ENCODE data around the gene SLC22A1. TPM values are rescaled to one million over a fixed set of nuclear protein-coding genes. Genes with fewer than 3 reads are reported as not detected.
A peak's percentile ranks its signal among the peaks of the same experiment; 100 is the strongest.
"Not testable (repeated sequence)": the region's sequence is repeated elsewhere in the genome, so short reads cannot be mapped to it uniquely, and the experiment has no call there.

The SLC22A1 gene
- total RNA-seq, 1 donor from 2014 or later: 0.44 TPM

DNA sequence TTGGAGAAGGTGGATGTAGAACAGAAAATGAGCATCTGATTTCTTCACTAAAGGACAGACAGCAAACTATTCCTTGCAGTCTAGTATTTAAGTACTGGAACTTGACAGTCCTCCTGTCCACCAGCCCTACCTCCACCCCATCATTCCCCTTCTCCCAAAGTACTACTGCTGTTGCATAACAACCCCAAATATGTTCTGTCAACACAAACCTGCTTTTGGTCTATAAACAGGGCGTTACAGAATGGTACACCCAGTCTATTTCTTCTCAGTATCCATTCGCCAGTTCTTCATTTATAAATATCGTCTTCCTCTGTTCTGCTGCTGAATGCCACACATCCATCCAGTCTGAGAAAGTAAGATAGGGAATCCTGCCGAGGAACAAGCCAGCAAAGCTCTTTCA lies 27.7 kb upstream of the SLC22A1 start:
- ATAC-seq: no peak

DNA sequence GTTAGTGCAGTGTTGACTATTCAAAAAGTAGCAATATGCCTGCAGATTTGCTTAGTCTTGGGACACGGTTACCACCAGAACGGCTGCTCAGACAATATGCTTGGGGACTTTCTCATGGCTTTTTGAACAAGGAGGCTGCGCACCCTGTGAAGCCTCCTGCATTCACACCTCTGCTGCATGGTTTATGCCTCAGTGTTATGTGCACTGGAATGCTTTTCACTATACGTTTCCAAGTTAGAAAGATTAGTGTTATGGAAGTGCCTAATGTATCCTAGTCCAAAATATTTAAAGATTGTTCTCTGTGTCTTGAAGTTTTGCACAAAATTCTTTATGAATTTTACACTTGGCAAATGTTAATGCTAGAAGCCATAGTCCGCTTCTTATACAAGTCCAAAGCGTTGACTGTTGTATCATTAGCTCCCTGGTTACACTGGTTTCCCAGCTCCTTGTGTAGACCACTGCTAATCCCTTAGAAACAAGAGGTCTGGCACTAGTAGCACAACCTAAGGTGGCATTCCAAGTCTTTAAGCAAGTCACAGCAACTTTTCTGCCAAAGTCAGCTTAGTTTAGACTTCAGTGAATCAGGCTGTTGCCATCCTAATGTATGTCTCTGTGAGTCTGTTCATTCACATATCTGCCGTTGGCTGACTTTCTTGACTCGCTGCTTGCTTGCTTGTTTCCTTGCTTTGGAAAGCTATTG lies 26.3 kb upstream of the SLC22A1 start:
- no peak for ATAC-seq

DNA sequence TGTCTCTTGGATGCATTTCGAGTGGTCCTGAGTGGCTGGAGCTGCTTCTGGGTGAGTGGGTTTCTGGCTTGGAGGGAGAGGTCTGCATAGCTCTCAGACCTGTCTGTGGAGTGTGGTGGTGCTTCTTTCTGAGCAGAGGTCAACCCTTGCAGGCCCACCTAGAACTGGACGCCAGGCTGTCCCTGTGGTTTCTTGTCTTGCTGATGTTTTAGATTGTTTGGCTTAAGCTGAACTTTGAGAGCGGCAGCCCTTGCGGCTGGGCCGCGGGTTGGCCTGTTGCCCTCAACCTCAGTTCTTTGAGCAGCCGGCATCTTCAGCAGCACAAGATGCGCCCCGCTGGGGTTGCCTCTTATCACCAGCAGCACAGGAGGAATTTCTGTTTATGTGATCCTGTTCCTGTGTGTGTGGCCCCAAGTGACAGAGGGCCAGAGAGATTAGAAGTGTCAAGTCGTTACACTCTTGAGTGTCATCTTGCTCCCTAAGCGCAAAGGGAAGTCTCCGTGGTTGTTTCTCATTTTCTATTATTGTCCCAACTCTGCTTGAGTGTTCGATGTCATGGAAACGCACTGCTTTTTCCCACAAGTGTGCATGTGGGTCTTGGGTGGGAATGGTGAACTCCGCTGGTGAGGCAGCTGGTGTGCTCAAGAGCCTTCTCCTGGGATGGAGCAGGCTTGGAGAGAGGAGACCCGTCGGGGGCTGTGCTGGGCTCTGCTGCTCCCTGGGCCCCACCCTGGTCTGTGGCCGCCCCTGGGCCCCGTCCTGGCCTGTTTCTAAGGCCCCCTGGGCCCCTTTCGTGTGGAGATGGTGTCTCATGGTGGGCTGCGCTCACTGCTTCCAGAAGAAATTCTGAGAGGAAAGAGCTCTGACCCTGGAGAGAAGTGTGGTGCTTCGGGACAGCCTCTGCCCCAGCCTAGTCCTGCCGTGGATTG lies 20.1 kb upstream of the SLC22A1 start:
- no peak for ATAC-seq

DNA sequence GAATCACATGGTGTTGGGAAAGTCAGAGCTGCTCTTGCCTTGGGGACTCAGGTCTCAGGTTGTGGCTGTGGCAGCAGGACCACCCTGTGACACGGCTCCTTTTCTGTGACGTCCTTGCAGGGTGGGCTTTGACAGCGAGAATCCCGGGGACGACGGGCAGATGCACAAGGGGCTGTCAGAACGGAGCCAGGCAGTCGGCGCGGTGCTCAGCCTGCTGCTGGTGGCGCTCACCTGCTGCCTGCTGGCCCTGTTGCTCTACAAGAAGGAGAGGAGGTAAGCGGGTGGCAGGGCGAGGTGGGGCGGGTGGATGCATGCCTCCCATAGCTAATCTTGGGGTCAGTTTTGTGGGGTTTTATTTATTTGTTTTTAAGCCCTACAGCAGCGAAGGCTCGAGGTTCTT lies 19.2 kb upstream of the SLC22A1 start:
- ATAC-seq: no peak

DNA sequence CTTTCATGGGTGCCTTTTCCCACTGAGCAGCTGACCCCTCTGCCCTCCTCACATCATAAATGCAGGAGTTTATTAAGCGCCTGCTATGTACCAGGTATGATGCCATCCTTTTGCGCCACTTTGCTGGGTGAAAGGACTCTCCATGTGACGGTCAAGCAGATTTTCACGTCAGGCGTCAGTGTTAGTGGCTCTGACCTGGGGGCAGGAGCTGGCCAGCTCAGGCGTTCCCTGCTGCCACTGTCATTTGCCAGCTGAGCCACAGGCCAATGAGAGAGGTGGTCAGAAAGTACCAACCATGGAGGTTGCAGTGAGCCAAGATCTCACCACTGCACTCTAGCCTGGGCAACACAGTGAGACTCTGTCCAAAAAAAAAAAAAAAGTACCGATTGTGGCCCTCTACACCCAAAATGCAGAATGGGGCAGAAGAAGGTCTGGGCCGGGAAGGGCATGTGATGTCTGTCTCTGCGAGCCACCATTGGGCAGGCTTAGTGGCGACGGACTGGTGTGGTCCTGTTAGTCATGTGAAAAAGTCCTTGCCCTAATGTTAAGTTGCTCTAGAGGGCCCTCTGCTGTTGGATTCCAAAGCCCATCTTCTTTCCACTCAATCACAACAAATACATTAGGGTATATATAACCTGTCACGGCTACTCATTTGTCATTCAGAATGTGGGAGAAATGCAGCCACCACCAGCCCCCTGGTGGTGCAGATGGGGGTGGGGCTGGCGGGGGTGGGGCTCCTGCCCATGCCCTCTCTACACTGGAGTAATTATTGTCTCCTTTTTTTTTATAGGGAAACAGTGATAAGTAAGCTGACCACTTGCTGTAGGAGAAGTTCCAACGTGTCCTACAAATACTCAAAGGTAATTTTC lies 18.4 kb upstream of the SLC22A1 start:
- peak; percentile 24 for ATAC-seq

DNA sequence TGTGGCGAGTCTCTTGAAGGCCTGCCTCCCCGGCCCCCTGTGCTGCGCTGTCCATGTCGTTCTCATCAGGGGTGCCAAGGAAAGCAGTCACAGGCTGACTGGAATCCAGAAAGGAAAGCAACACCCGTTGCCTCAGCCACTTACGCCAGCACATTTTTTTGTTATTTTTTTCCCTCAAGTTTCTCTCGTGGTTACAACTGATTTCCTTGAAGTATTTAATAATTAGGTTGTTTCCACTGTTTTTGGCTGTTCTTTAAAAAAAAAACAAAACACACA lies 17.9 kb upstream of the SLC22A1 start:
- ATAC-seq: no peak

DNA sequence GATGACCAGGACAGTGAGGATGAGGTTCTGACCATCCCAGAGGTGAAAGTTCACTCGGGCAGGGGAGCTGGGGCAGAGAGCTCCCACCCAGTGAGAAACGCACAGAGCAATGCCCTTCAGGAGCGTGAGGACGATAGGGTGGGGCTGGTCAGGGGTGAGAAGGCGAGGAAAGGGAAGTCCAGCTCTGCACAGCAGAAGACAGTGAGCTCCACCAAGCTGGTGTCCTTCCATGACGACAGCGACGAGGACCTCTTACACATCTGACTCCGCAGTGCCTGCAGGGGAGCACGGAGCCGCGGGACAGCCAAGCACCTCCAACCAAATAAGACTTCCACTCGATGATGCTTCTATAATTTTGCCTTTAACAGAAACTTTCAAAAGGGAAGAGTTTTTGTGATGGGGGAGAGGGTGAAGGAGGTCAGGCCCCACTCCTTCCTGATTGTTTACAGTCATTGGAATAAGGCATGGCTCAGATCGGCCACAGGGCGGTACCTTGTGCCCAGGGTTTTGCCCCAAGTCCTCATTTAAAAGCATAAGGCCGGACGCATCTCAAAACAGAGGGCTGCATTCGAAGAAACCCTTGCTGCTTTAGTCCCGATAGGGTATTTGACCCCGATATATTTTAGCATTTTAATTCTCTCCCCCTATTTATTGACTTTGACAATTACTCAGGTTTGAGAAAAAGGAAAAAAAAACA lies 16.6 kb upstream of the SLC22A1 start:
- no peak for ATAC-seq

DNA sequence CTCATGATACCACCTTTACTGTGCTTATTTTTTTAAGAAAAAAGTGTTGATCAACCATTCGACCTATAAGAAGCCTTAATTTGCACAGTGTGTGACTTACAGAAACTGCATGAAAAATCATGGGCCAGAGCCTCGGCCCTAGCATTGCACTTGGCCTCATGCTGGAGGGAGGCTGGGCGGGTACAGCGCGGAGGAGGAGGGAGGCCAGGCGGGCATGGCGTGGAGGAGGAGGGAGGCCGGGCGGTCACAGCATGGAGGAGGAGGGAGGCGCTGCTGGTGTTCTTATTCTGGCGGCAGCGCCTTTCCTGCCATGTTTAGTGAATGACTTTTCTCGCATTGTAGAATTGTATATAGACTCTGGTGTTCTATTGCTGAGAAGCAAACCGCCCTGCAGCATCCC lies 15.6 kb upstream of the SLC22A1 start:
- no peak for ATAC-seq

DNA sequence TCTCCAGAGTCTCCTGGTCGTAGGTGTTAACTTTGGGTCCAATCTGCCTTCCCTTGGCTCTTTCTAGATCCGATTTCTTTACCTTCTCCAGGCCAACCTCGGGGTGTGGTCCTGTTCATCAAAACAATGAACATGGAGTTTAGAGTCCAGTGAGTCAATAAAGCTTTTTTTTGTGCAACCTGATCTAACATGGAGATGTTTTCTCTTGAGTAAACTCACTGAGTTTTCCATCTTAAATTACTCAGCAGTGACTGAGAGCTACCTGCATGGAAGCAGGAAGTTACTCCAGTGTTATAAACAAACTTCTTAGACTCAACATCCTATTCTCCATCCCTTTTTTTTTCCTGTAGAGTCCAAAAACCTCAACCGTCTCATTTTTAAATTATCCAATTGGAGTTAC lies 14.9 kb upstream of the SLC22A1 start:
- no peak for ATAC-seq

DNA sequence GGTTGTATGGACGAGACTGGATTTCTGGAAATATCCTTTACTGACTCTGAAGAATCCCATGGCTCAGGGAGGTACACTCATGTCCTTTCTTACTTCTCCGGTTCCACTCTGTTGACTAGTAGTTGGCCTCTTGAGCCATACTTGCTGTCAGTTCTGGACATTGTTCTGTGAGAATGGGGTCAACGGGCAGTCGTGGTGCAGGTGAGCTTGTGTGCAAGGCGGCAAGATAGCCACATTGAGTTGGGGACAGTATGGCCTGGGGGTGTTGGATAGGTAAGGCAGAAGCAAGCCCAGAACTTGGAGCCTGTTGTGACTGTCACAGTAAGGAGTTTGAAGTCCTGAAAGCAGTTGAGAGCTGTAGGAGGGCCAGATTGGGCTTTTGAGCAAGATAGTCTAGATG lies 13.5 kb upstream of the SLC22A1 start:
- ATAC-seq: no peak

DNA sequence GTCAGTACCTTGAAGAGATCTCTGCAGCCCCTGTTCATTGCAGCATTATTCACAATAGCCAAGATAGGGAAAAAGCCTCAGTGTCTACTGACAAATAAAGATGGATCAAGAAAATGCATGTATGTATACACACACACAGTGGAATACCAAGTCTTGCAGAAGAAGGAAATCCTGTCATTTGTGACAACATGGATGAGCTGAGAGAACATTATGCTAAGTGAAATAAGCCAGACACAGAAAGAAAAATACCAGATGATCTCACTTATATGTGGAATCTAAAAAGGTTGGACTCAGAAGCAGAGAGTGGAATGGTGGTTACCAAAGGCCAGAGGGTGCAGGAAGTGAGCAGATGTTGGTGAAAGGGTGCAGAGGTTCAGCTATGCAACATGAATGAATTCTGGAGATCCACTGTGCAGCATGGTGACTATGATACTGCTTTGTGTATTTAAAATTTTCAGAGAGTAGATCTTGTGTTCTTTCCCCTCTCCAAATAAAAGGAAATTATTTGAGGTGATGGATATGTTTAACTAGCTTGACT lies 11.0 kb upstream of the SLC22A1 start:
- no peak for ATAC-seq

DNA sequence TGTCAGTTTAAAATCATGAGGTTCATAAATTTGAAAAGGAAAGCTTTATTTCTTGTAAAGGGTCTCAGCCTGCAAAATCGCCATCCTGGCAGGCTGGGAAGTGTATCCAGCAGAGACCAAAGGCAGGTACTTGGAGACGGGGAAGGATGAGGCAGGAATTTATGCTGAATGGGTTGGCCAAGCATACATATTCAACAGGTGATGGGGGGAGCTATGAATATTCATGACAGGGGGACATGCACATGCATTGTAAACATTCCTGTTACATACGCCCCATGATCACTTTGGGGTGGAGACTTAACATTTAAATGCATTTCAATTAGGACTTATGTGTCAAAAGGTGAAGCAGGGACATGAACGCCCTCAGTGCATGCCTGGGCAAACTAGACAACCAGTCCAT lies 9.8 kb upstream of the SLC22A1 start:
- ATAC-seq: no peak

DNA sequence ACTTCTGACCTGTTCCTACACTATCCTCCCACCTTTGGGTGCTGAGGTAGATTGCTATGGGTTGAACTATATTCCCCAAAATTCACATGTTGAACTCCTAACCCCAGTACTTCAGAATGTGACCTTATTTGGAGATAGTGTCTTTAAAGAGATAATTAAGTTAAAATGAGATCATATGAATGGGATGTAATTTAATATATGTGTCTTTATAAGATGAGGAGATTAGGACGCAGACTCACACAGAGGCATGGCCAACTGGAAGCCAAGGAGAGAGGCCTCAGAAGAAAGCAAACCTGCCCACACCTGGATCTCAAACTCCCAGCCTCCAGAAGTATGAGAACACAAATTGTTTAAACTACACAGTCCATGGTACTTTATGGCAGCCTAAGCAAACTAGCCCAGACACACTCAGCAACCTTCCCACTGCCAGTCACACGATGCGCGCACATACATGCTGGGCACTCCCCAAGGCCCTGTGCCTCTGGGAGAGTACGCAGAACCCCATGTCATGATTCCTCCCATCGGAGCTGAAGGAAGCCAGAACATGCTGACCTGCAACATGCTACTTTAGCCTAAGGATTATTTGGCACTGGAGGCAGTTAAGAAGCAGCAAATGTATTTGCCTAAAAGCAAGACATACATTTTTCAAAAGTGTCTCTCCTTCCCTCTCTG lies 8.9 kb upstream of the SLC22A1 start:
- peak; percentile 61 for ATAC-seq

DNA sequence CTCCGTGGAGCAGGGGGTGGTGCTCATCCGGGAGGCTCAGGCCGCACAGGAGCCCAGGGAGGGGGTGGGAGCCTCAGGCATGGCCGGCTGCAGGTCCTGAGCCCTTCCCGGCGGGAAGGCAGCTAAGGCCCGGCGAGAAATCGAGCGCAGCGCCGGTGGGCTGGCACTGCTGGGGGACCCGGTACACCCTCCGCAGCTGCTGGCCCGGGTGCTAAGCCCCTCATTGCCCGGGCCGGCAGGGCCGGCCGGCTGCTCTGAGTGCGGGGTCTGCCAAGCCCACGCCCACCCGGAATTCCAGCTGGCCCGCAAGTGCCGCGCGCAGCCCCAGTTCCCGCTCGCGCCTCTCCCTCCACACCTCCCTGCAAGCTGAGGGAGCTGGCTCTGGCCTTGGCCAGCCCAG lies 7.1 kb upstream of the SLC22A1 start:
- not testable (repeated sequence) for ATAC-seq

DNA sequence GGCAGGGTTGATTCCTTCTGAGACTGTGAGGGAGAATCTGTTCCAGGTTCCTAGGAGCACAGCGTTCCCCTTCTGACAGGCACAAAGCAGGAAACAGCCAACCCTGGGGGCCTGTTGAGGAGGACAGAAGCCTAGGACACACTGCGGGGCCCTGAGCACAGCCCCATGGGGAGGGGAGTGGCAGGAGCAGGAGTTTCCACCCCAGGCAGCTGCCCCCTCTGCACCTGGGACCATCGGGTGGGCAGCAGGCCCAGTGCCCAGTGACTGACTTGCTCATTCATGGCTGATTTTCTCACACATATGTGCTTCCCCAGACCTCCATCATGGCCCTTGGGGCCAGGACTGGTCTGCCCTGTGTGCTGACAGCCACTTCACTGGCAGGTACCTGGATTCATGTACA lies 6.2 kb upstream of the SLC22A1 start:
- ATAC-seq: no peak

DNA sequence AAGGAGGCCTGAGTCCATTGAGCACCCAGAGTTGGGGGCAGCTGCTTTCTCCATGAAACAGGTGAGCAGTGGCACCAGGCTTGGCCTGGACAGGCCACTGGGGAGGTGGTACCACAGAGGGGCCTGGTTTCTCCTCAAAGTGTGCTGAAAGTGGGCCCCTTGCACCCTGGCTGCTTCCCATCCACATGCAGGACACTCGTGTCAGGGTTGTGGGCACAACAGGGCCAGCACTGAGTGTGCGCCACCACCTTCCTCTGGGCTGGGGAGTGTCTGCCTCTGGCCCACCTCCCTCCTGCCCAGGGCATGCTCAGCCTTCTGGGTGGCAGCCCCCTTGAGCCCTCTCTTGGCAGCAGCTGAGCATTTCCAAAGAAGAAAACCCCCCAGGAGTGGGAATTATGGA lies 5.2 kb upstream of the SLC22A1 start:
- peak; percentile 29 for ATAC-seq

DNA sequence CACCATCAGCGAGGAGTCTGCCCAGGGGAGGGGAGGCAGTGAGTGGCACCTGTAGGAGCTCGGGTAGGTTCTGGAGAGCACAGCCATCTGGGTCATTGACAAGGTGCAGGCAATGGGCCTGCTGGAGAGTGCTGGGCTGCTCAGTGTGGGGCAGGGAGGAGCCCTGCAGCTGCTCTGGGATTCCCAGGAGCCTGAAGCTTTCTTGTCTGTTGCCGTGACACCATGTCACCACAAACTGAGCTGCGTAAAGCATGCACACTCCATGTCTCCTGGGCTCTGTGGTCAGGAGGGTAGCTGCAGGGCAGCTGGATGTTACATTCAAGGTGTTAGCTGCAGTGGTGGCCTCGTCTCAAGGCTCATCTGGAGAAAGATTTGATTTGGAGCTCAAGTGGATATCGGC lies 4.5 kb upstream of the SLC22A1 start:
- ATAC-seq: no peak

DNA sequence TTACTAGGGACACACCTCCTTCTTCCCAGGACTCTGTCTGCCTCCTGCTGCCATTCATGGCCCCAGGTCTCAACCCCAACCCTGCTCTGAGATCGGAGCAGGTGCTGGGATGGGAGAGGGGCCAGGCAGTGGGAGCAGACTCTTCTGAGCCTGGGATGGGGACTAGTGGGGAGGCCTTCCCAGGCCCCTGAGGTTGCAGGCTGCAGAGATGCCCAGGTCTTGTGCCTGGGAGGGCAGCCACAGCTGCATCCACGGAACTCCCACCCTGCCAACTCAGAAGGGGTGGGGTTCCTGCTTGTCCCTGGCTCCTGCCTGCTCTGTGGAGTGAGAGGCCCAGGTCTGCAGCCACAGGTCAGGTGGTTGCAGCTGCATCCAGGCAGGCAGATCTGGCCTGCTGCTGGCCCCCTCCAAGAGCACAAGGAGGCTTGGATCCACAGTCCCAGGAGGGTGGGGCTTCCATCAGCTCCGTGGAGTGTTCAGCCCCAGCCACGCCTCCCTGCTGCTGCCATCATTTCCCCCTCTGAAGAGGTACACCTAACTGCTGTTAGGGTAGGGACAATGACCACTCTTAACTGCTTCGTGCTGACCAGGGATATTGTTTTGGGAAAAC lies 2.9 kb upstream of the SLC22A1 start:
- ATAC-seq: no peak

DNA sequence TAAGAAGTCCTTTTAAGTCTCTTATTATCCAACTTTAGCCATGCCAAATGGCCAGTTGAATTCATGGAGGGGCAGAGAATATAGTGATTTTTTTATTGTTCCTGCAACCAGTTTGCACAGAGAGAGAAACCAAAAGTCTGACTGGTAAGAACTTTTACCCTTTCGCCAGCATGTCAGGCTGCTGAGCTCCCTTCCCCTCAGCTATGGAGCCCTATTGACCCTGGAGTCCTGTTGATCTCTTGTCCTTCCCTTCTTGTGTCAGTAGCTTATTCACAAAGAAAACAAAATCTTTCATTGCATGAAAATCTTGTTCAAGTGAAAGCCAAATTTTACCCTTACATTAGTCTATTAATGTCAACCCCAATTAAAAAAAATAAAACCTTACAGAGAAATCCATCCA lies 1.5 kb upstream of the SLC22A1 start:
- no peak for ATAC-seq

DNA sequence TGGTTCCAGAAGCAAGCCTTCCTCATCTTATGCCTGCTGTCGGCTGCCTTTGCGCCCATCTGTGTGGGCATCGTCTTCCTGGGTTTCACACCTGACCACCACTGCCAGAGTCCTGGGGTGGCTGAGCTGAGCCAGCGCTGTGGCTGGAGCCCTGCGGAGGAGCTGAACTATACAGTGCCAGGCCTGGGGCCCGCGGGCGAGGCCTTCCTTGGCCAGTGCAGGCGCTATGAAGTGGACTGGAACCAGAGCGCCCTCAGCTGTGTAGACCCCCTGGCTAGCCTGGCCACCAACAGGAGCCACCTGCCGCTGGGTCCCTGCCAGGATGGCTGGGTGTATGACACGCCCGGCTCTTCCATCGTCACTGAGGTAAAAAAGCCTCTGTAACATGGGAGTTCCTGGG lies 366 bp downstream of the SLC22A1 start:
- peak; percentile 35 for ATAC-seq

DNA sequence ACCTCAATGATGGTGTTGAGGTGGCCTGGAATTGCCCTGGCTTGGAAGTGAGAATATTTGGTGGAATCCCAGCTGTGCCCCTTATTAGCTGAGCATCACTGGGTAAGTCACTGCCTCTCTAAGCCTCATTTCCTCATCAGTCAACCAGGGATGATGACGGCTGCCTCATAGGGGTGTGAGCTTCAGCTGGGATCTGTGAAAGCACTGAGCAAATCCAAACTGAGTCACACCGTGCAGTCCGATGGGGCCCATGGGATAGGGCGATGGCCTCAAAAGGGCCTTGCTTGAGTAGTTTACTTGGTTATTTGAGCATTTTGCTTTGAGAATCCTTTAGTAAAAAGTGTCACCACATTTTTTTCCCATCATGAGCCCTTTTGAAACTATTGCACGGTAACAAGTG lies 1.1 kb downstream of the SLC22A1 start:
- peak; percentile 49 for ATAC-seq

Measured in esophagus mucosa (tissue), 1 donor.